SIG-M5 (cell line): ENCODE data around the gene HK1.

Source experiments
- DNase-seq: peaks from one replicate; lab custom pipeline; 2025; lab: John Stamatoyannopoulos, UW

HK1 gene

GRCh38 chr10:69376662-69377061 lies 98.4 kb downstream of the HK1 start:
- DNase-seq = no peak

- DNase-seq = no peak
Measured at GRCh38 chr10:69377191-69377590, 98.9 kb downstream of the HK1 start.

- no peak for DNase-seq
Measured at GRCh38 chr10:69377933-69378332, 99.6 kb downstream of the HK1 start.

GRCh38 chr10:69379800-69380199 lies 101.5 kb downstream of the HK1 start:
- DNase-seq = no peak

GRCh38 chr10:69382382-69383117 lies 104.3 kb downstream of the HK1 start:
- no peak for DNase-seq

- DNase-seq = no peak
Measured at GRCh38 chr10:69383558-69383957, 105.3 kb downstream of the HK1 start.

- DNase-seq = no peak
Measured at GRCh38 chr10:69384320-69384719, 106.0 kb downstream of the HK1 start.

- no peak for DNase-seq
Measured at GRCh38 chr10:69385454-69386350, 107.4 kb downstream of the HK1 start.

GRCh38 chr10:69387500-69387899 lies 109.2 kb downstream of the HK1 start:
- DNase-seq = no peak

GRCh38 chr10:69388488-69388887 lies 110.2 kb downstream of the HK1 start:
- DNase-seq = no peak

- no peak for DNase-seq
Measured at GRCh38 chr10:69389827-69390490, 111.7 kb downstream of the HK1 start.

- DNase-seq = no peak
Measured at GRCh38 chr10:69391158-69391557, 112.9 kb downstream of the HK1 start.

GRCh38 chr10:69392481-69393000 lies 114.2 kb downstream of the HK1 start:
- DNase-seq = no peak

GRCh38 chr10:69394020-69394419 lies 115.7 kb downstream of the HK1 start:
- no peak for DNase-seq

- DNase-seq = no peak
Measured at GRCh38 chr10:69397972-69398371, 119.7 kb downstream of the HK1 start.

- DNase-seq = no peak
Measured at GRCh38 chr10:69398466-69398865, 120.2 kb downstream of the HK1 start.

- no peak for DNase-seq
Measured at GRCh38 chr10:69400936-69401335, 122.6 kb downstream of the HK1 start.

- DNase-seq = no peak
Measured at GRCh38 chr10:69401416-69401815, 123.1 kb downstream of the HK1 start.

GRCh38 chr10:69402386-69402785 lies 124.1 kb downstream of the HK1 start:
- DNase-seq = no peak

GRCh38 chr10:69403066-69403465 lies 124.8 kb downstream of the HK1 start:
- no peak for DNase-seq

GRCh38 chr10:69403519-69403918 lies 125.2 kb downstream of the HK1 start:
- DNase-seq = no peak

- no peak for DNase-seq
Measured at GRCh38 chr10:69404786-69405185, 126.5 kb downstream of the HK1 start.
